ENCODE results near the gene DNMBP. TPM values are rescaled to one million over a fixed set of nuclear protein-coding genes. Genes with fewer than 3 reads are reported as not detected.
A peak's percentile ranks its signal among the peaks of the same experiment; 100 is the strongest.

Gene DNMBP
- total and polyA plus RNA-seq, 2 of the 8 experiments (the other 6 are each of a cell fraction or from before 2014, with no cell fraction given) = 19.1 to 26.4 TPM

- CTCF ChIA-PET (ENCODE audit: partially characterized antibody) = interaction anchor here (1.1 to 6.2 kb wide), 3 partner anchors 15 to 53 kb away, joined by 3 to 100 read pairs (median 3); no protein-coding TSS in a partner anchor
Observed at GRCh38 chr10:99843310-99843709, 166.4 kb downstream of the DNMBP start.

More at GRCh38 chr10:99843310-99843709, 166.4 kb downstream of the DNMBP start:
- POLR2A ChIA-PET (ENCODE audit: partially characterized antibody) = no interaction called here
- Histone ChIP-seq H3K4ac (replicated peaks; ENCODE audit: insufficient read length, low read depth, low read length) (no peak overlapping the region), H3K4me2 (ENCODE audit: insufficient read depth in 1 of 2, low read depth in 2 of 2, low read length in 2 of 2) (no peak overlapping the region), H3K9me3 (ENCODE audit: insufficient read depth in 2 of 2, low read depth in 1 of 2, low read length in 1 of 2) (no peaks in the 10 kb centered on the region; a peak in 1 of 4 replicates), H3K9ac (replicated peaks in 1 of 4; ENCODE audit: extremely low read depth in 1 of 4, low read depth in 3 of 4, low read length in 3 of 4) (no peak overlapping the region), H2AK5ac (ENCODE audit: low read depth, low read length) (no peak overlapping the region), H3K4me3 (ENCODE audit: extremely low read depth in 1 of 4, insufficient read depth in 2 of 4, low read depth in 3 of 4, low read length in 4 of 4) (no peak overlapping the region), H2AFZ (ENCODE audit: low read length) (peak overlapping the region; percentile 74; the same call in 1 of the 2 replicates), H3K79me1 (ENCODE audit: low read depth, low read length) (no peaks in the 10 kb centered on the region), H3K23ac (ENCODE audit: insufficient read length) (no peak overlapping the region), H3K23me2 (ENCODE audit: low read depth, low read length) (no peaks in the 10 kb centered on the region), H2BK15ac (ENCODE audit: low read length) (no peak overlapping the region; the same call in 1 of the 2 replicates), H3K36me3 (ENCODE audit: control insufficient read depth in 2 of 4, insufficient read depth in 4 of 4, low read length in 3 of 4) (no peaks in the 10 kb centered on the region), H4K91ac (replicated peaks; ENCODE audit: insufficient read length, low read length) (no peak overlapping the region), H4K20me1 (replicated peaks in 1 of 2; ENCODE audit: control insufficient read depth in 1 of 2, insufficient read depth in 2 of 2, low read length in 2 of 2) (no peaks in the 10 kb centered on the region), H3K79me2 (ENCODE audit: control insufficient read depth in 1 of 2, insufficient read depth in 2 of 2, low read length in 2 of 2) (no peaks in the 10 kb centered on the region), H3K14ac (ENCODE audit: insufficient read length) (no peak overlapping the region), H2BK12ac (ENCODE audit: low read depth, low read length) (peak overlapping the region; percentile 6; the same call in 1 of the 2 replicates), H3K27me3 (replicated peaks in 1 of 4; ENCODE audit: control insufficient read depth in 3 of 4, extremely low read depth in 1 of 4, insufficient read depth in 3 of 4, low read length in 3 of 4) (no peaks in the 10 kb centered on the region; a peak in 1 of 7 replicates), H3K56ac (replicated peaks; ENCODE audit: insufficient read length, low read depth, low read length) (no peak overlapping the region), H2BK120ac (replicated peaks; ENCODE audit: low read depth, low read length) (no peak overlapping the region), H3K4me1 (replicated peaks in 1 of 4; ENCODE audit: control insufficient read depth in 3 of 4, insufficient read depth in 4 of 4, low read length in 3 of 4) (peaks cover 0 to 7% (median 4%) of the 10 kb centered on the region in 4 experiments; a peak in 3 of 7 replicates), H4K5ac (ENCODE audit: insufficient read length, low read depth, low read length) (no peak overlapping the region), H3K27ac (ENCODE audit: low read depth, low read length) (no peak overlapping the region), H2BK20ac (ENCODE audit: low read length) (no peak overlapping the region), H3K18ac (ENCODE audit: extremely low read depth, low read length) (no peak overlapping the region), H4K8ac (ENCODE audit: extremely low read depth, insufficient read depth, low read length) (no peak overlapping the region), H2BK5ac (ENCODE audit: low read depth, low read length) (no peak overlapping the region)
- 80% methylated on average over 3 of the region's 3 CpGs; no CpG with 5 or more reads in 1 of the 2 experiments for WGBS, 2 experiments (ENCODE audit: extremely low coverage in 1 of 2, insufficient coverage in 1 of 2, insufficient read length in 1 of 2, insufficient replicate concordance in 2 of 2, low coverage in 1 of 2, low lambda C conversion rate in 2 of 2, missing lambda C conversion rate in 1 of 2)
- FAIRE-seq (no peak), DNase-seq (ENCODE audit: low read depth in 1 of 2, low spot score in 2 of 2) (no peak)
- TF ChIP-seq NRF1 (IDR thresholded peaks at IDR 0.05; ENCODE audit: low read depth, low read length) (no peak), RXRA (IDR thresholded peaks at IDR 0.05; ENCODE audit: insufficient read depth, low read depth, low read length) (no peak), USF2 (IDR thresholded peaks at IDR 0.05; ENCODE audit: low read length) (no peak), CTBP2 (IDR thresholded peaks at IDR 0.05; ENCODE audit: borderline replicate concordance, insufficient read depth, insufficient read length, low read length) (no peak), CREB1 (IDR thresholded peaks at IDR 0.05) (no peak), RNF2 (IDR thresholded peaks at IDR 0.05; ENCODE audit: borderline replicate concordance, low read depth, low read length, missing control alignments, poor library complexity, severe bottlenecking) (no peak), GTF2F1 (IDR thresholded peaks at IDR 0.05; ENCODE audit: borderline replicate concordance, low read depth, low read length) (no peak), E2F6 (IDR thresholded peaks at IDR 0.05) (no peak), SRF (IDR thresholded peaks at IDR 0.05; ENCODE audit: low read depth, low read length) (no peak), POLR2AphosphoS5 (IDR thresholded peaks at IDR 0.05; ENCODE audit: low read depth, low read length) (no peak)

Data from H1 (cell line).